IMR-90 (cell line): ENCODE measurements around the gene RYR2. TPM values are rescaled to one million over a fixed set of nuclear protein-coding genes. Genes with fewer than 3 reads are reported as not detected.

Experiments
- ATAC-seq: fragments of 200-7000 bp; cut with Tn5 transposase; 2 replicates; pipeline ENCODE4 v1.9.1; 2020; ENCODE audit warnings: low read depth, mild to moderate bottlenecking, moderate library complexity
- BruUV-seq: library from RNA; stranded (reverse); fragments of 400-500 nt; replicated peaks from 2 replicates; lab custom pipeline; 2021; lab: Mats Ljungman, UMichigan
- CTCF ChIA-PET: fragments of 300-600 bp; formaldehyde crosslinking; extraction: SDS; loops from one replicate; lab custom pipeline; 2021; ENCODE audit warnings: antibody characterized with exemption; lab: Yijun Ruan, JAX
- POLR2A ChIA-PET: fragments of 300-600 bp; sonication (Branson Sonifier 250); formaldehyde crosslinking; loops from one replicate; lab custom pipeline; 2022; ENCODE audit warnings: antibody characterized with exemption; ENCODE audit not compliant: unreplicated experiment; lab: Charles Lee
- DNase-seq: peaks from one replicate; pipeline ENCODE4 v3.0.0; 2013
- H2AFZ ChIP-seq: replicated peaks from 2 replicates; pipeline ENCODE3; 2013; ENCODE audit warnings: low read length, mild to moderate bottlenecking; ENCODE audit not compliant: poor library complexity
- H2AK5ac ChIP-seq: 2 replicates; pipeline ENCODE4 v1.6.1; 2013; ENCODE audit warnings: low read depth, low read length, inconsistent platforms
- H2AK9ac ChIP-seq: replicated peaks from 2 replicates; pipeline ENCODE3; 2013; ENCODE audit warnings: mild to moderate bottlenecking, low read depth, low read length, moderate library complexity; ENCODE audit not compliant: poor library complexity
- H2BK120ac ChIP-seq: 2 replicates; pipeline ENCODE4 v1.6.1; 2013; ENCODE audit warnings: low read depth, low read length, inconsistent platforms
- H2BK15ac ChIP-seq: 3 replicates; pipeline ENCODE4 v1.6.1; 2013; ENCODE audit warnings: low read depth, low read length, inconsistent platforms
- H2BK20ac ChIP-seq: 2 replicates; pipeline ENCODE4 v1.6.1; 2013; ENCODE audit warnings: low read depth, mild to moderate bottlenecking, inconsistent platforms, low read length, moderate library complexity
- H2BK5ac ChIP-seq: 2 replicates; pipeline ENCODE4 v1.6.1; 2013; ENCODE audit warnings: mild to moderate bottlenecking, low read depth, low read length, inconsistent platforms; ENCODE audit not compliant: poor library complexity, severe bottlenecking
- H3K14ac ChIP-seq: replicated peaks from 2 replicates; pipeline ENCODE4 v1.6.1; 2013; ENCODE audit warnings: low read depth, low read length, inconsistent platforms
- H3K18ac ChIP-seq: 2 replicates; pipeline ENCODE4 v1.6.1; 2013; ENCODE audit warnings: low read depth, low read length, control low read depth
- H3K23ac ChIP-seq: 2 replicates; pipeline ENCODE4 v1.6.1; 2013; ENCODE audit warnings: low read depth, low read length, inconsistent platforms
- H3K27ac ChIP-seq: 2 replicates; pipeline ENCODE4 v1.5.1; 2013; ENCODE audit warnings: mild to moderate bottlenecking, control low read depth, low read length; ENCODE audit not compliant: insufficient read depth
- H3K27me3 ChIP-seq: 2 replicates; pipeline ENCODE4 v1.6.1; 2013; ENCODE audit warnings: low read length; ENCODE audit not compliant: control insufficient read depth, insufficient read depth
- H3K36me3 ChIP-seq: 2 replicates; pipeline ENCODE4 v1.6.1; 2013; ENCODE audit warnings: low read length, mixed read lengths; ENCODE audit not compliant: control insufficient read depth, insufficient read depth
- H3K4ac ChIP-seq: 2 replicates; pipeline ENCODE4 v1.6.1; 2013; ENCODE audit warnings: low read depth, low read length, inconsistent platforms
- H3K4me1 ChIP-seq: 2 replicates; pipeline ENCODE4 v1.6.1; 2013; ENCODE audit warnings: low read length, mixed read lengths; ENCODE audit not compliant: control insufficient read depth, insufficient read depth
- H3K4me2 ChIP-seq: 2 replicates; pipeline ENCODE4 v1.6.1; 2013; ENCODE audit warnings: low read depth, mild to moderate bottlenecking, control low read depth, low read length, moderate library complexity
- H3K4me3 ChIP-seq: 2 replicates; pipeline ENCODE4 v1.5.1; 2013; ENCODE audit warnings: low read depth, mild to moderate bottlenecking, control low read depth, low read length, moderate library complexity; ENCODE audit not compliant: insufficient read depth
- H3K56ac ChIP-seq: 2 replicates; pipeline ENCODE4 v1.6.1; 2013; ENCODE audit warnings: low read length, inconsistent platforms; ENCODE audit not compliant: insufficient read depth; ENCODE audit errors: extremely low read depth
- H3K79me1 ChIP-seq, 2 experiments: 2 replicates each; pipeline ENCODE4 v1.6.1; 2013; ENCODE audit warnings: low read length in 2 of 2, inconsistent platforms in 1 of 2, low read depth in 1 of 2
- H3K9ac ChIP-seq: 2 replicates; pipeline ENCODE4 v1.6.1; 2013; ENCODE audit warnings: low read depth, low read length, control low read depth
- H3K9me1 ChIP-seq: 2 replicates; pipeline ENCODE4 v1.6.1; 2013; ENCODE audit warnings: low read length, inconsistent platforms; ENCODE audit not compliant: insufficient read depth
- H3K9me3 ChIP-seq: 2 replicates; pipeline ENCODE4 v1.6.1; 2013; ENCODE audit warnings: low read length; ENCODE audit not compliant: control insufficient read depth, insufficient read depth
- H4K20me1 ChIP-seq: 2 replicates; pipeline ENCODE4 v1.6.1; 2013; ENCODE audit warnings: low read length, inconsistent platforms; ENCODE audit not compliant: insufficient read depth
- H4K5ac ChIP-seq: 2 replicates; pipeline ENCODE4 v1.6.1; 2013; ENCODE audit warnings: mild to moderate bottlenecking, low read depth, low read length, control low read depth
- H4K8ac ChIP-seq, 2 experiments: 2 replicates each; pipeline ENCODE4 v1.6.1; 2013; ENCODE audit warnings: low read depth in 2 of 2, low read length in 2 of 2, control low read depth in 1 of 2, inconsistent platforms in 1 of 2
- H4K91ac ChIP-seq: 2 replicates; pipeline ENCODE4 v1.6.1; 2013; ENCODE audit warnings: low read depth, low read length, inconsistent platforms; ENCODE audit not compliant: insufficient read depth
- MAFK ChIP-seq: IDR thresholded peaks from 2 replicates; pipeline ENCODE4 v1.6.1; 2012; ENCODE audit warnings: low read depth, low read length, improper control_type of control experiment
- MAZ ChIP-seq: IDR thresholded peaks from 2 replicates; pipeline ENCODE4 v1.6.1; 2012; ENCODE audit warnings: low read depth, mild to moderate bottlenecking, low read length, improper control_type of control experiment, moderate library complexity, borderline replicate concordance
- NFE2L2 ChIP-seq: fragments of 150-350 bp; IDR thresholded peaks from 2 replicates; pipeline ENCODE4 v1.6.1; 2016; ENCODE audit warnings: low read depth, mild to moderate bottlenecking, low read length
- POLR2A ChIP-seq: IDR thresholded peaks from 2 replicates; pipeline ENCODE4 v1.6.1; 2012; ENCODE audit warnings: mild to moderate bottlenecking, low read depth, low read length
- RAD21 ChIP-seq: IDR thresholded peaks from 2 replicates; pipeline ENCODE4 v1.6.1; 2012; ENCODE audit warnings: low read length, improper control_type of control experiment
- RCOR1 ChIP-seq: IDR thresholded peaks from 2 replicates; pipeline ENCODE4 v1.6.1; 2012; ENCODE audit warnings: mild to moderate bottlenecking, low read length, improper control_type of control experiment; ENCODE audit not compliant: insufficient replicate concordance
- SMC3 ChIP-seq: fragments of 150-350 bp; IDR thresholded peaks from 2 replicates; pipeline ENCODE4 v1.6.1; 2016; ENCODE audit warnings: low read depth, mild to moderate bottlenecking, antibody characterized with exemption, low read length, moderate library complexity
- WGBS, 2 experiments: methylation state at CpG; one replicate each; pipeline versions ENCODE4 v1.1.5 to v1.1.7; 2013; ENCODE audit warnings: missing lambda C conversion rate in 2 of 2; ENCODE audit not compliant: insufficient read length in 1 of 2; ENCODE audit errors: extremely low coverage in 2 of 2; 5-methylcytosine and 5-hydroxymethylcytosine counted together
- dilution Hi-C: fragments of 300-500 bp; cut with HindIII; formaldehyde crosslinking; loops from one replicate; pipeline ENCODE4 v1.14.3; 2018; ENCODE audit warnings: low sequenced_read_pairs; ENCODE audit not compliant: unreplicated experiment
- in situ Hi-C: fragments of 300-500 bp; cut with MboI; formaldehyde crosslinking; loops from 3 replicates; pipeline ENCODE4 v1.14.3; 2019; ENCODE audit warnings: low sequenced_read_pairs, inconsistent platforms, mixed read lengths
- intact Hi-C: fragments of 100-400 bp; cut with micrococcal nuclease; formaldehyde crosslinking; loops from 2 replicates; pipeline ENCODE4 v1.10.0; 2022
- polyA plus RNA-seq, 3 experiments: library from polyadenylated mRNA; depleted of rRNA; stranded (reverse); fragments of >200 nt; gene quantifications; 2 replicates each; pipeline ENCODE4 v1.2.3, GENCODE V29; 2012; ENCODE audit warnings: low replicate concordance in 1 of 3
- total RNA-seq: library from RNA; depleted of rRNA; stranded (reverse); fragments of >200 nt; gene quantifications from 2 replicates; pipeline ENCODE4 v1.2.3, GENCODE V29; 2012
- TF ChIP-seq, protein P1 (sequence below): fragments of 150-350 bp; IDR thresholded peaks from 2 replicates; pipeline ENCODE4 v1.6.1; 2016; ENCODE audit warnings: low read depth, mild to moderate bottlenecking, low read length, moderate library complexity, borderline replicate concordance
- TF ChIP-seq, protein P2 (sequence below): fragments of 150-350 bp; IDR thresholded peaks from 2 replicates; pipeline ENCODE4 v1.6.1; 2017; ENCODE audit warnings: mild to moderate bottlenecking, antibody characterized with exemption, low read length, low read depth
- TF ChIP-seq, protein P3 (sequence below): conservative IDR thresholded peaks from 2 replicates; pipeline ENCODE4 v1.5.1; 2012; ENCODE audit warnings: mild to moderate bottlenecking, low read depth, low read length, improper control_type of control experiment

Gene RYR2
- total and polyA plus RNA-seq, 2 of the 4 experiments (the other 2 are of a cell fraction) = not detected

DNA sequence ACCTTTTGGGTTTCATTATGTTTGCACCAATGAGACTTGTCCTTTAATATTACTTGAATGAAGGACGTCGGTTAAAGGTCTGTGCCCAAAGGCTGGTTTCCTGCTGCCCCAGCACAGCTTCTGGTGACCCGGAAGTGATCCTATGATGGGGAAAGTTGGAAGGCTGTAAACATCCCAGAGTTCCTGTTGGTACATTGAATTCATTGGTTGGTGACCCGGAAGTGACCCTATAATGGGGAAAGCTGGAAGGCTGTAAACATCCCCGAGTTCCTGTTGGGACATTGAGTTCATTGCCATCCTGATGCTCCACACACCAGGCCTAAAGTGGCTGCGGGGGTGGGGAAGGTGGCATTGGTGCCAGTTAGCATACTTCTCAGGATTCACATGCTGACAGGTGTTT is 187.3 kb downstream of the RYR2 start:
- Histone ChIP-seq H2BK120ac (no peak overlapping the region), H3K9ac (no peak overlapping the region), H2AFZ (no peak overlapping the region), H3K4me3 (no peak overlapping the region), H3K9me1 (no peaks in the 10 kb centered on the region), H3K79me1 (no peaks in the 10 kb centered on the region), H3K36me3 (no peaks in the 10 kb centered on the region), H4K20me1 (no peaks in the 10 kb centered on the region), H4K91ac (no peak overlapping the region), H3K27ac (no peak overlapping the region), H4K5ac (no peak overlapping the region), H2AK5ac (no peak overlapping the region), H3K4me2 (no peak overlapping the region), H2BK20ac (no peak overlapping the region), H2BK5ac (no peak overlapping the region), H3K9me3 (peaks cover 8% of the 10 kb centered on the region), H3K23ac (no peak overlapping the region), H3K4ac (no peak overlapping the region), H2AK9ac (no peak overlapping the region), H2BK15ac (no peak overlapping the region), H3K14ac (no peak overlapping the region), H3K27me3 (no peaks in the 10 kb centered on the region), H3K56ac (no peak overlapping the region), H4K8ac (no peak overlapping the region), H3K4me1 (no peaks in the 10 kb centered on the region), H3K18ac (no peak overlapping the region)
- dilution Hi-C loops (no loop called here), intact Hi-C loops (no loop called here), in situ Hi-C loops (no loop called here)
- POLR2A ChIA-PET = no interaction called here
- TF ChIP-seq, protein P1, sequence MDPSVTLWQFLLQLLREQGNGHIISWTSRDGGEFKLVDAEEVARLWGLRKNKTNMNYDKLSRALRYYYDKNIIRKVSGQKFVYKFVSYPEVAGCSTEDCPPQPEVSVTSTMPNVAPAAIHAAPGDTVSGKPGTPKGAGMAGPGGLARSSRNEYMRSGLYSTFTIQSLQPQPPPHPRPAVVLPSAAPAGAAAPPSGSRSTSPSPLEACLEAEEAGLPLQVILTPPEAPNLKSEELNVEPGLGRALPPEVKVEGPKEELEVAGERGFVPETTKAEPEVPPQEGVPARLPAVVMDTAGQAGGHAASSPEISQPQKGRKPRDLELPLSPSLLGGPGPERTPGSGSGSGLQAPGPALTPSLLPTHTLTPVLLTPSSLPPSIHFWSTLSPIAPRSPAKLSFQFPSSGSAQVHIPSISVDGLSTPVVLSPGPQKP = no peak
- no peak for TF ChIP-seq RAD21
- no peak for TF ChIP-seq RCOR1
- TF ChIP-seq MAFK = no peak
- no peak for TF ChIP-seq SMC3
- TF ChIP-seq, protein P2, sequence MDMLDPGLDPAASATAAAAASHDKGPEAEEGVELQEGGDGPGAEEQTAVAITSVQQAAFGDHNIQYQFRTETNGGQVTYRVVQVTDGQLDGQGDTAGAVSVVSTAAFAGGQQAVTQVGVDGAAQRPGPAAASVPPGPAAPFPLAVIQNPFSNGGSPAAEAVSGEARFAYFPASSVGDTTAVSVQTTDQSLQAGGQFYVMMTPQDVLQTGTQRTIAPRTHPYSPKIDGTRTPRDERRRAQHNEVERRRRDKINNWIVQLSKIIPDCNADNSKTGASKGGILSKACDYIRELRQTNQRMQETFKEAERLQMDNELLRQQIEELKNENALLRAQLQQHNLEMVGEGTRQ = no peak
- TF ChIP-seq MAZ = no peak
- no peak for TF ChIP-seq POLR2A
- TF ChIP-seq, protein P3, sequence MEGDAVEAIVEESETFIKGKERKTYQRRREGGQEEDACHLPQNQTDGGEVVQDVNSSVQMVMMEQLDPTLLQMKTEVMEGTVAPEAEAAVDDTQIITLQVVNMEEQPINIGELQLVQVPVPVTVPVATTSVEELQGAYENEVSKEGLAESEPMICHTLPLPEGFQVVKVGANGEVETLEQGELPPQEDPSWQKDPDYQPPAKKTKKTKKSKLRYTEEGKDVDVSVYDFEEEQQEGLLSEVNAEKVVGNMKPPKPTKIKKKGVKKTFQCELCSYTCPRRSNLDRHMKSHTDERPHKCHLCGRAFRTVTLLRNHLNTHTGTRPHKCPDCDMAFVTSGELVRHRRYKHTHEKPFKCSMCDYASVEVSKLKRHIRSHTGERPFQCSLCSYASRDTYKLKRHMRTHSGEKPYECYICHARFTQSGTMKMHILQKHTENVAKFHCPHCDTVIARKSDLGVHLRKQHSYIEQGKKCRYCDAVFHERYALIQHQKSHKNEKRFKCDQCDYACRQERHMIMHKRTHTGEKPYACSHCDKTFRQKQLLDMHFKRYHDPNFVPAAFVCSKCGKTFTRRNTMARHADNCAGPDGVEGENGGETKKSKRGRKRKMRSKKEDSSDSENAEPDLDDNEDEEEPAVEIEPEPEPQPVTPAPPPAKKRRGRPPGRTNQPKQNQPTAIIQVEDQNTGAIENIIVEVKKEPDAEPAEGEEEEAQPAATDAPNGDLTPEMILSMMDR = no peak
- no peak for TF ChIP-seq NFE2L2
- CTCF ChIA-PET = no interaction called here
- BruUV-seq = no TSS peak
- ATAC-seq (no peak), DNase-seq (no peak)
- WGBS, 2 experiments = 83% methylated on average over 1 of the region's 6 CpGs; no CpG with 5 or more reads in 1 of the 2 experiments
